Measurements from ENCODE around the gene DAPK1.

Gene DAPK1

GRCh38 chr9:87659534-87660419 lies 162.1 kb downstream of the DAPK1 start:
- ChIA-PET POLR2A (no interaction called here), CTCF (no interaction called here)
- no peak for DNase-seq (ENCODE audit: extremely low spot score)
- TF ChIP-seq CTCF (IDR thresholded peaks at IDR 0.05; ENCODE audit: control extremely low read depth, extremely low read depth, low read depth, missing control alignments) = no peak

- ChIA-PET POLR2A (no interaction called here), CTCF (no interaction called here)
- no peak for DNase-seq (ENCODE audit: extremely low spot score)
- TF ChIP-seq CTCF (IDR thresholded peaks at IDR 0.05; ENCODE audit: control extremely low read depth, extremely low read depth, low read depth, missing control alignments) = no peak
Observed at GRCh38 chr9:87661241-87661640, 163.6 kb downstream of the DAPK1 start.

- peak; percentile 76 for DNase-seq (ENCODE audit: extremely low spot score)
- TF ChIP-seq CTCF (IDR thresholded peaks at IDR 0.05; ENCODE audit: control extremely low read depth, extremely low read depth, low read depth, missing control alignments) = peak; percentile 65
- CTCF ChIA-PET = interaction anchor here (0.6 to 2.4 kb wide), 18 partner anchors 8 to 1248 kb away, joined by 3 to 16 read pairs (median 4); no protein-coding TSS in a partner anchor
- POLR2A ChIA-PET = no interaction called here
Observed at GRCh38 chr9:87662808-87663528, 165.3 kb downstream of the DAPK1 start.

- ChIA-PET CTCF (interaction anchor here (0.6 to 2.4 kb wide), 18 partner anchors 8 to 1248 kb away, joined by 3 to 16 read pairs (median 4); no protein-coding TSS in a partner anchor), POLR2A (no interaction called here)
- DNase-seq (ENCODE audit: extremely low spot score) = no peak
- no peak for TF ChIP-seq CTCF (IDR thresholded peaks at IDR 0.05; ENCODE audit: control extremely low read depth, extremely low read depth, low read depth, missing control alignments)
Observed at GRCh38 chr9:87663556-87663955, 165.9 kb downstream of the DAPK1 start.

- DNase-seq (ENCODE audit: extremely low spot score) = no peak
- no peak for TF ChIP-seq CTCF (IDR thresholded peaks at IDR 0.05; ENCODE audit: control extremely low read depth, extremely low read depth, low read depth, missing control alignments)
- POLR2A ChIA-PET = no interaction called here
- CTCF ChIA-PET = interaction anchor here (1.2 to 2.4 kb wide), 5 partner anchors 9 to 326 kb away, joined by 3 to 16 read pairs (median 6); no protein-coding TSS in a partner anchor
Observed at GRCh38 chr9:87664153-87665060, 166.7 kb downstream of the DAPK1 start.

- CTCF ChIA-PET = no interaction called here
Observed at GRCh38 chr9:87665505-87665904, 167.8 kb downstream of the DAPK1 start.

More at GRCh38 chr9:87665505-87665904, 167.8 kb downstream of the DAPK1 start:
- POLR2A ChIA-PET = no interaction called here
- no peak for DNase-seq (ENCODE audit: extremely low spot score)
- no peak for TF ChIP-seq CTCF (IDR thresholded peaks at IDR 0.05; ENCODE audit: control extremely low read depth, extremely low read depth, low read depth, missing control alignments)
